ENCODE results near the gene INPP4A.

The INPP4A gene

DNA sequence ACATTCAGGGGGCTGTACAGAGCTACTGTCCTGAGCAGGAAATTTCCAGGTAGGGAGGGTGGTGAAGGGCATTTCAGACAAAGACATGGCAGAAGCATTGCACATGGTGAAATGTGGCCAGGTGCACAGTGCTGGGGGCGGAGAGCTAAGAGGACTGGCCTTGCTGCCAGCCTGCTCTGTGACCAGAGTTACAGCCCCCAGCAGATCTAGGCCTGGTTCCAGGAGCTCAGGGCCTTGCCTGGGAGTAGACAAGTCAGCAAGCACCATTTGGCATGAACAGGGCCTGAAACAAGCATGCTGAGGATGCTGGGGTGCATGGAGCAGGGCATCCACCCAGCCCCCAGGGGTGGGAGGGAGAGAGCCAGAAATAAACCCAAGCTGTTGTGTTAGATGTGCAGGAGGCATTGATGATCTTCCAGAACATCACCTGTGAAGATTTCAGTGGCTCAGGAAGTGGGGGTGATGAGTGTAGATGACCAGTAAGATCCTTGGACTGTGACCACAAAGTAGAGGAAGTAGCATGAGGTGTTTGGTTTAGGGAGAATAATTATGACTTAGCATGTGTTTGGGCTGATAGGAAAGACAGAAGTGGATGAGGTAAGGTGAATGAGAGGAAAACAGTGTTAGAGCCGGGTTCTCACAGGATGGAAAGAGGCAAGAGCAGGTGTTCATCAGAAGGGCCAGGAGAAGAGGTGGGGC is 102.6 kb downstream of the INPP4A start:
- no peak for DNase-seq (ENCODE audit: low spot score)
- in situ Hi-C loops (cut with MboI; ENCODE audit: low sequenced_read_pairs, unreplicated experiment): no loop called here
- TF ChIP-seq, protein P1, sequence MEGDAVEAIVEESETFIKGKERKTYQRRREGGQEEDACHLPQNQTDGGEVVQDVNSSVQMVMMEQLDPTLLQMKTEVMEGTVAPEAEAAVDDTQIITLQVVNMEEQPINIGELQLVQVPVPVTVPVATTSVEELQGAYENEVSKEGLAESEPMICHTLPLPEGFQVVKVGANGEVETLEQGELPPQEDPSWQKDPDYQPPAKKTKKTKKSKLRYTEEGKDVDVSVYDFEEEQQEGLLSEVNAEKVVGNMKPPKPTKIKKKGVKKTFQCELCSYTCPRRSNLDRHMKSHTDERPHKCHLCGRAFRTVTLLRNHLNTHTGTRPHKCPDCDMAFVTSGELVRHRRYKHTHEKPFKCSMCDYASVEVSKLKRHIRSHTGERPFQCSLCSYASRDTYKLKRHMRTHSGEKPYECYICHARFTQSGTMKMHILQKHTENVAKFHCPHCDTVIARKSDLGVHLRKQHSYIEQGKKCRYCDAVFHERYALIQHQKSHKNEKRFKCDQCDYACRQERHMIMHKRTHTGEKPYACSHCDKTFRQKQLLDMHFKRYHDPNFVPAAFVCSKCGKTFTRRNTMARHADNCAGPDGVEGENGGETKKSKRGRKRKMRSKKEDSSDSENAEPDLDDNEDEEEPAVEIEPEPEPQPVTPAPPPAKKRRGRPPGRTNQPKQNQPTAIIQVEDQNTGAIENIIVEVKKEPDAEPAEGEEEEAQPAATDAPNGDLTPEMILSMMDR (IDR thresholded peaks at IDR 0.05; ENCODE audit: borderline replicate concordance, control extremely low read depth, extremely low read depth, insufficient read depth, missing control alignments): no peak

DNA sequence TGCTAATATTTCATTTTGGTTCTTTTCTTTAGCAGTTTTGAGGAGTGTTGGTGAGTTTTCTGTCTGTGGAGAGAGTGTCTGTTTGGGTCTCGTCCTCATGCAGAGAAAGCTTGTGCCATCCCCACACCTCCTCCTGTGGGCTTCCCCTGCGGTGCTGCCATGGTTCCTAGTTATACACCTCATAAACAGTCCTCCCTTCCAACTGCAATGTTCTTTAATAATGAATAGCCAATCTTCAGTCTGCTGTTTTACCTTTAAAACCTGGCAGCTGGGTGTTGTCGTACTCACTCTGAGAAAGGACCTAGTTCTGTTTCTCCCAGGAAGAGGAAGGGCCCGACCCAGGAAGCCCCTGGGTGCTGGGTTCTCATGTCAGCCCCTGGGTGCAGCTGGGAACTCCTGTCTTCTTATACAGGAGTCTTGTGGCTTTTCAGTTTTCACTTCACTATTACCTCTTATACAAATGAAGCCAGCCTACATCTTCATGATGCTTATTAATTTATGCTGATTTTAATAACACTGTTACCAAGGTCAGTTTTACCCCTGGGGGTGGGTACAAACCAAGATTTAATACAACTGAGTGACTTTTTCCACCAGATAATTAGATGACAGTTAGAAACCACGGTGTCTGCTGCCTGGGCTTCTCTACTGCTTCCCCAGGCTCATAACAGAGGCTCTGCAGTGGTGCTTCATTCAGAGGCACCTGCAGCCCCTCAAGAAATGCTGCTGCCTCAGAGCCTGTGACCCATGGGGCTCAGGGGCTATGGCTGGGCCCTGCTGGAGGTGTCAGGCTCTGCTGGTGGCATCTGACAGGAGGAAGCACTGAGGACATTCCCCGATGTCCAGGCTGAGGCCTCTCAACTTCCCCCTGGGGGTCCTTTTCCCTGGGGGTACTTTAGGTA is 104.5 kb downstream of the INPP4A start:
- in situ Hi-C loops (cut with MboI; ENCODE audit: low sequenced_read_pairs, unreplicated experiment): no loop called here
- DNase-seq (ENCODE audit: low spot score): no peak
- TF ChIP-seq, protein P1 (IDR thresholded peaks at IDR 0.05; ENCODE audit: borderline replicate concordance, control extremely low read depth, extremely low read depth, insufficient read depth, missing control alignments): no peak

DNA sequence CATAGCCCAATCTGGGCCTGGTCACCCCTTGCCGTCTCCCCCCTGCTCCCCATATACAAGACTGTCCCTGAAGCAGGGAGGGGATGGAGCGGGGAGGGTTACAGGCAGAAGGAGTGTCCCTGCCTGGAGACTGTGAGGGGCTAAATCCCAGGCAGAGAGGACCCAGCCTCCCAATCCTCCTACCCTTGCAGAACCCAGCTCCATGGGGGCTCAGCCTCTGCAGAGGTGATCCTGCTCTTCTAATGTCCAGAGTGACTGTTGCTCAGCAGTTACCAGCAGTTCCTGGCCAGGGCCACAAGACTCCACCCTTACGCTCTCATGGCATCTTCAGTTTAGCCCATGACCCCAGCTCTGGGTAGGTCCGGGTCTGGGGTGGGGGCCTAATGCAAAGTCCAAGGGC is 105.5 kb downstream of the INPP4A start:
- DNase-seq (ENCODE audit: low spot score): no peak
- TF ChIP-seq, protein P1 (IDR thresholded peaks at IDR 0.05; ENCODE audit: borderline replicate concordance, control extremely low read depth, extremely low read depth, insufficient read depth, missing control alignments): no peak
- in situ Hi-C loops (cut with MboI; ENCODE audit: low sequenced_read_pairs, unreplicated experiment): no loop called here

DNA sequence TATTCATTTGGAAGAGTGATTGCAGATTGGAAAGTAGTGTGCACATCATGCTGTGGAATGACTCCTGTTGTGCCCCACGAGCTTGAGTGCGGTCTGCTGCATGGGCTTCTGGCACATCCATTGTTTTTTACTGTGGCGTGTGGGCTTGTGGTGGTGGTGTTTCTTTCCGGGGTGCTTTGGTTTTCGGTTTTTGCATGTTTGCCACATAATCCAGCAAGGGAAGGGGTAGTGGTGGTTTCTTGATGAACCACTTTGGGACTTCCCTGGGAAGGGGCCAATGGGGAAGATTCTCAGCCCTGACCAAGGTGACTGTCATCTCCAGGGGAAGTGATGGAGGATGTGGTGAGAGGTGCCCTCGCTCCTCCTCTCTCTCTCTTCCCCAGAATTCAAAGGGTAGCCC is 106.7 kb downstream of the INPP4A start:
- in situ Hi-C loops (cut with MboI; ENCODE audit: low sequenced_read_pairs, unreplicated experiment): no loop called here
- TF ChIP-seq, protein P1 (IDR thresholded peaks at IDR 0.05; ENCODE audit: borderline replicate concordance, control extremely low read depth, extremely low read depth, insufficient read depth, missing control alignments): no peak
- no peak for DNase-seq (ENCODE audit: low spot score)

DNA sequence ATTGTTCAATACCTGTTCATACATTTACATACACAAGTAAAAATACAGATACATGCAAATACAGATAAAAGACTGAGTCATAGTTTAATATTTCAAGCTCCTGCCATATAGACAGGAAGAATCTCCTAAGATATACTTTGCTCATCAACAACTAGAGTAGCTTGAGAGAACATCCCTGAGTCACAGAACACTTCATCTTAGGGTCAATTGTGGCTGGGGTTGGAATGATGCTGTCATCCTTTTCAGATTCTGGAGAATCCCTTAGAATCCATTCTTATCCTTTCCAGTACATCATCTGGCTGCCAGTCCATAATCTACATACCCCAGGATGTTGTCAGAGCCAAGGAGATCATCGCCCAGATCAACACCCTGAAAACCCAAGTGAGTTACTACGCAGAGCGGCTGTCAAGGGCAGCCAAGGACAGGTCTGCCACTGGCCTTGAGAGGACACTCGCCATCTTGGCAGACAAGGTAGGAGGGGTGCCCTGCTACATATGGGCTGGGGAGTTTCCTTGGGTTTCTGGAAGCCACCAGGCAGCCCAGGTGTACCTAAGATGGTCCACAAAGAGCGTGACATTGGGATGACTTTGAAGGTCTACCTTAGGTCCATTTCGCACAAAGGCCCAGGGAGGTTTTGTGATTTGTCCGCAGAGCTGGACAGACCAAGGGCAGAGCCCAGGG is 108.0 kb downstream of the INPP4A start:
- in situ Hi-C loops (cut with MboI; ENCODE audit: low sequenced_read_pairs, unreplicated experiment): no loop called here
- no peak for DNase-seq (ENCODE audit: low spot score)
- TF ChIP-seq, protein P1 (IDR thresholded peaks at IDR 0.05; ENCODE audit: borderline replicate concordance, control extremely low read depth, extremely low read depth, insufficient read depth, missing control alignments): no peak

DNA sequence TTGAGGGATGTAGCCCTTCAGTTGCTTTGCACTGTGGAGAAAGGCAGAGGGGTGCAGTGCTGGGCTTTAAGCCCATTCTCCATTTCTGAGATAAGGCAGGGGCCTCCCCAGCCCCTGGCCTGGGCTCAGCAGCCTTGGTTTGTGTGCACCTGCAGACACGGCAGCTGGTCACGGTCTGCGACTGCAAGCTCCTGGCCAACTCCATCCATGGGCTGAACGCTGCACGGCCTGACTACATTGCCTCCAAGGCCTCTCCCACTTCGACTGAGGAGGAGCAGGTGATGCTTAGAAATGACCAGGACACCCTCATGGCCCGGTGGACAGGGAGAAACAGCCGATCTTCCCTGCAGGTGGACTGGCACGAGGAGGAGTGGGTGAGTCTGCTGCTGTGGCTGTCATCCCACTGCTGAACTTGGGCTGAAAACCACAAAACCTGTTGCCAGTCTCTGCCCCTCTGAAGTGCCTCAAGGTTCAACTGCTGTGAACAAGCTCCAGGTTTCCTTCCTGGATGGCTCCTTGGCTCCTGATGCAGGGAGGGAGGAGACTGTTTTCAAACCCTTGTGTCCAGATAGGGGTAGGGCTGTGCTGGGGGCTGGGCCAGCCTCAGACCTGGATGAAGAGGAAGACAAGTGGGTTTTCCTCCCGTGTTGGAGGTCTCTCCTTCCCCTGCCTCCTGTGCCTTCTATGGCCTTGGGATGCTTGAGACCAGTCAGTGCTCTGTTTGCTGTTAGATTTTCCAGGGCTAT is 109.6 kb downstream of the INPP4A start:
- in situ Hi-C loops (cut with MboI; ENCODE audit: low sequenced_read_pairs, unreplicated experiment): no loop called here
- TF ChIP-seq, protein P1 (IDR thresholded peaks at IDR 0.05; ENCODE audit: borderline replicate concordance, control extremely low read depth, extremely low read depth, insufficient read depth, missing control alignments): no peak
- no peak for DNase-seq (ENCODE audit: low spot score)
